ENCODE measurements around the gene CCDC13.

The CCDC13 gene

DNA sequence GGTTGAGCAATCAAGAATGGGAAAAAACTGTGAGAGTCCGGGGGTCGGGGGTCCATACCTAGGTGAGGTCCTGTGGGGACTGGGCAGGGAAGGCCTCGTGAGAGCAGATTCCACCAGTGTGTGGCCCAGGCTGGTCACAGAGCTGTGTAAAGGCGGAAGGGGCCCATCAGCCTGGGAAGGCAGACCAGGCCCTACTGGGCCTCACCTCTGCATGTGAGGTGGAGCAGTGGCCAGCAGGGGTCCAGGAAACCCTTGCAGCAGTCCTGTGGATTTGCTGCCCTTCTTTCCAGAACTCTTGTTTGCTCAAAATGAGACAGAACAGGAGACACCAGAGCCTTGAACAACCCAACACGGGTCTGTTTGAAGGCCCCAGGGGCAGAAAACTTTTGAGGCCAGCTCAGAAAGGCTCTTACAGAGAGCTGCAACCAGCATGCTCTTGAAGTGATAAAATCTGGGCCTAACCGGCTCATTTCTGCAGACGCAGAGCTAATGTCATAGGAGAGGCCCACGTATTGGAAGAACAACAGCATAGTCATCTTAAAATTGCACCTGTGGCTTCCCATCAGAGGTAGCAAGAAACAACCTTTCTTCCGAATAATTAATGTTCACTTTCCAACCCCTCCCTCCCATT is 40.1 kb downstream of the CCDC13 start:
- no peak for DNase-seq

DNA sequence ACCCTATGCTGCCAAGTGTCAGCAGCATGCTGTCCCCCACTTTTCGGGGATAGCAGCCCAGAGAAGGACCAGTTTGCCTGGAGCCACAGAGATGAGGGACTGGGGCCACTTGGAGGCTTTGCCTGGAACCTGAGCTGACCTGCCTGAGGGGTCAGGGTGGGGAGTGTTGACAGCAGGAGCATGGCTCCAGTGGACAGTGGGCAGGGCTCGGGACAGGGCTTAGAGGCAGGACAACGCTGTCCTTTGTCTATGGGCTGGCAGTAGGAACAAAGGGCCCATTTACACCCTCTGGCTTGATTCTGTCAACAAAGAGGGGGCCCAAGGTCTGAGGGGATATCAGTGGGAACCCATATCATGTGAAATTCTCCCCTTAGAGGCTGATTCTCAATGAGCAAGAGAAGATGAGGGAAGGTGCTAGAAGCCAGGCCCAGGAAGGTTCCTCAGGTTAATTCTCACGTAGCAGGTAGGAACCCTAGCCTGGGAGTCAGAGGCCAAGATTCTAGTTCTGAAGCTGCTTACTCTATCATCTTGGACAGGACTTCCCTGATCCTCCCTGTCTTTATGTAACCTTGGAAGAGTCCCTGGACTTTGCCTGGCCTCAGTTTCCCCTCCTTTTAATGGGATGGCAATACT is 40.7 kb downstream of the CCDC13 start:
- DNase-seq = no peak

- DNase-seq = no peak
Observed at GRCh38 chr3:42731476-42732195, 41.4 kb downstream of the CCDC13 start.

GRCh38 chr3:42730706-42731420 is 42.2 kb downstream of the CCDC13 start:
- DNase-seq = no peak

DNA sequence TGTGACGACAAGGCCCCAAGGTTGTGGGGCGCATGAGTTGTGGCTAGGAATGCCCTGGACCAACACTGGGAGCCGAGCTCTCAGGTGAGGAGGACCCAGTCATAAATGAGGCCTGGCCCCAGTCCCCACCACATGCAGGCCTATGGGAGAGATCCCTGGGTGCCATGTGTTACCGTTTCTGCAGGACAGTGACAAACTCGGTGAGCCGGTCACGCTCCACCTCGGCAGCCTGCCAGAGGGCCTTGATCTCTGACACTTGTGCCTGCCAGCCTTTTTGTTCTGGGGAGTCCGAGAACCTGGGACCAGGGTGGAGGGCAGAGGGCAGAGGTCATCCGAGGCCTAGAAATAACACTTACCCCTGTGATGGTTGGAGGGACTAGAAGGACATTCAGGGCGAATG is 42.8 kb downstream of the CCDC13 start:
- no peak for DNase-seq

- DNase-seq = no peak
Observed at GRCh38 chr3:42729404-42730145, 43.5 kb downstream of the CCDC13 start.

- no peak for DNase-seq
Observed at GRCh38 chr3:42728668-42729364, 44.2 kb downstream of the CCDC13 start.

GRCh38 chr3:42728056-42728455 is 45.0 kb downstream of the CCDC13 start:
- DNase-seq = no peak

DNA sequence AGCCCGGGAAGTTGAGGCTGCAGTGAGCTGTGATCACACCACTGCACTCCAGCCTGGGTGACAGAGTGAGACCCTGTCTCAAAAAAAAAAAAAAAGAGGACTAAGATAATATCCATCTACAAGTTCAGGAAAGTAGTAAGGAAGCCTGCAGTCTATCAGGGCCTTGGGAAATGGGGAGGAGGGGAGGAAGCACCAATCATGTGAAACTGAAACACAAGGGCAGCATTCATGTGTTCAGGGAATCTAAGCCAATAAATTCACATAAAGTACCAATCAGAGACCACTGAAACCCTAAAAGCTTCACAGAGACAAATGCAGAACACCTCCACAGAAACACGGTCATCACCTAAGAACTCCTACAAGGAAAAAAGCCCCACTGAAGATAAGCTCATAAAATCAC is 47.6 kb downstream of the CCDC13 start:
- DNase-seq = no peak

- DNase-seq = no peak
Observed at GRCh38 chr3:42723219-42723618, 49.8 kb downstream of the CCDC13 start.
